Adrenal gland (tissue), 12 donors: ENCODE data around the gene EXOC4. TPM values are rescaled to one million over a fixed set of nuclear protein-coding genes. Genes with fewer than 3 reads are reported as not detected.

Experiments used
- DNase-seq, 7 donors: peaks; one replicate each; pipeline ENCODE4 v3.0.0-alpha.2; 2019 to 2020
- H3K27ac ChIP-seq, 5 donors: fragments of 200-600 bp; sonication (generic) in 4 of 5; 1 replicate in 3 of 5; 2 replicates in 2 of 5; pipeline versions ENCODE4 v1.5.1 to v1.8.0; 2016 to 2020; ENCODE audit warnings: mild to moderate bottlenecking in 1 of 5
- H3K27me3 ChIP-seq: fragments of 200-600 bp; 2 replicates; pipeline ENCODE4 v1.8.0; 2021
- H3K36me3 ChIP-seq, 2 donors: fragments of 200-600 bp; replicated peaks in 1 of 2; 1 replicate in 1 of 2; 2 replicates in 1 of 2; pipeline versions ENCODE4 v1.5.1 to v1.8.0; 2018 to 2022
- H3K4me1 ChIP-seq, 2 donors: fragments of 200-600 bp; replicated peaks in 1 of 2; 1 replicate in 1 of 2; 2 replicates in 1 of 2; pipeline versions ENCODE4 v1.5.1 to v1.8.0; 2018 to 2021
- H3K4me3 ChIP-seq, 4 donors: fragments of 200-600 bp; sonication (generic) in 3 of 4; one replicate each; pipeline ENCODE4 v1.5.1; 2016 to 2018
- H3K9me3 ChIP-seq, 3 donors: fragments of 200-600 bp; sonication (generic) in 1 of 3; replicated peaks in 1 of 3; 1 replicate in 2 of 3; 2 replicates in 1 of 3; pipeline versions ENCODE4 v1.5.1 to v1.8.0; 2016 to 2021
- CTCF ChIP-seq, 6 experiments: fragments of 450-650 bp in 4 of 6; fragments of 200-600 bp in 2 of 6; sonication (generic) in 1 of 6; IDR thresholded peaks; 1 replicate in 5 of 6; 2 replicates in 1 of 6; pipeline versions ENCODE4 v1.5.1 to v1.8.0; 2016 to 2021; ENCODE audit warnings: antibody characterized with exemption in 6 of 6, mild to moderate bottlenecking in 2 of 6, moderate library complexity in 1 of 6
- POLR2A ChIP-seq, 2 donors: fragments of 450-650 bp; IDR thresholded peaks; one replicate each; pipeline ENCODE4 v1.6.1; 2017; ENCODE audit warnings: antibody characterized with exemption in 2 of 2, mild to moderate bottlenecking in 2 of 2, moderate library complexity in 1 of 2
- WGBS, 4 donors: extraction: QIAGEN DNeasy Blood & Tissue Kit in 2 of 4; methylation state at CpG; one replicate each; pipeline versions ENCODE4 v1.1.5 to v1.1.7; 2013 to 2017; 5-methylcytosine and 5-hydroxymethylcytosine counted together
- intact Hi-C, 2 donors: fragments of 100-400 bp; cut with DNase I; formaldehyde crosslinking; loops; one replicate each; pipeline versions ENCODE4 v1.14.1 to v1.15.0; 2022 to 2023
- polyA plus RNA-seq, 3 donors: library from polyadenylated mRNA; stranded (reverse); fragments of 200-250 nt in 2 of 3; fragments of 350-450 nt in 1 of 3; fragmentation: Illumina TruSeq in 1 of 3; extraction: RNeasy Lipid Tissue Mini Kit (QIAGEN cat#74804) in 1 of 3; gene quantifications; one replicate each; pipeline ENCODE4 v1.2.3, GENCODE V29; 2013 to 2014
- total RNA-seq, 9 donors: library from RNA; depleted of rRNA in 4 of 9; stranded (reverse); fragments of >200 nt in 4 of 9; fragments of 120-200 nt in 1 of 9; fragmentation: NEBNext Ultra II Directional in 1 of 9; extraction: Animal tissue kit (Norgen Biotek cat#: 25700) in 1 of 9; gene quantifications; one replicate each; pipeline versions ENCODE4 v1.1.0 to v1.2.4, GENCODE V29; 2013 to 2023
- donor health status: healthy with polysubstance abuse.
- donor health status: Bipolar disorder and iron deficiency.
- donor health status: DM: yes; HTN: yes; CAD: no.
- donor health status: DM: no; HTN: no; CAD: no.
- donor health status: DM: no; HTN: no; CAD: no.
- donor health status: DM: yes; HTN: yes; CAD: no.

Gene EXOC4
- total and polyA plus RNA-seq, 12 donors, result 12.5 to 93.8 (median 67.4) TPM

- Histone ChIP-seq H3K9me3 (no peaks in the 10 kb centered on the region), H3K4me1 (no peaks in the 10 kb centered on the region), H3K27ac (no peak overlapping the region), H3K36me3 (no peaks in the 10 kb centered on the region), H3K27me3 (no peaks in the 10 kb centered on the region), H3K4me3 (no peak overlapping the region)
- no peak for TF ChIP-seq POLR2A (IDR thresholded peaks at IDR 0.05)
- TF ChIP-seq CTCF (IDR thresholded peaks at IDR 0.05), result no peak
- 83 to 91% (median 88%) methylated on average over 6 of the region's 6 CpGs for WGBS, 4 donors
- DNase-seq, result no peak
- intact Hi-C loops, result no loop called here
Observed at GRCh38 chr7:133698127-133698526, 445.2 kb downstream of the EXOC4 start.

- DNase-seq, result no peak
- intact Hi-C loops, result no loop called here
- 85 to 94% (median 90%) methylated on average over 4 of the region's 4 CpGs for WGBS, 4 donors
- Histone ChIP-seq H3K9me3 (no peaks in the 10 kb centered on the region), H3K36me3 (no peaks in the 10 kb centered on the region), H3K27me3 (no peaks in the 10 kb centered on the region), H3K27ac (no peak overlapping the region), H3K4me3 (no peak overlapping the region), H3K4me1 (no peaks in the 10 kb centered on the region)
- TF ChIP-seq POLR2A (IDR thresholded peaks at IDR 0.05) (no peak), CTCF (IDR thresholded peaks at IDR 0.05) (no peak)
Observed at GRCh38 chr7:133699386-133699785, 446.5 kb downstream of the EXOC4 start.

GRCh38 chr7:133702078-133702477 is 449.2 kb downstream of the EXOC4 start:
- H3K4me3 ChIP-seq, result no peak overlapping the region
- no peaks in the 10 kb centered on the region for H3K4me1 ChIP-seq
- H3K27me3 ChIP-seq, result no peaks in the 10 kb centered on the region
- no peaks in the 10 kb centered on the region for H3K36me3 ChIP-seq
- intact Hi-C loops, result no loop called here
- DNase-seq, result peak in 1 of 7 donors; percentile 2
- 66 to 78% (median 76%) methylated on average over 6 to 7 of the region's 7 CpGs for WGBS, 4 donors
- H3K9me3 ChIP-seq, result no peaks in the 10 kb centered on the region
- no peak overlapping the region for H3K27ac ChIP-seq
- TF ChIP-seq CTCF (IDR thresholded peaks at IDR 0.05), result no peak
- TF ChIP-seq POLR2A (IDR thresholded peaks at IDR 0.05), result no peak

GRCh38 chr7:133702960-133703359 is 450.1 kb downstream of the EXOC4 start:
- 49 to 94% (median 77%) methylated on average over 2 of the region's 2 CpGs for WGBS, 4 donors
- TF ChIP-seq POLR2A (IDR thresholded peaks at IDR 0.05), result no peak
- no peak for TF ChIP-seq CTCF (IDR thresholded peaks at IDR 0.05)

More at GRCh38 chr7:133702960-133703359, 450.1 kb downstream of the EXOC4 start:
- H3K27ac ChIP-seq, result no peak overlapping the region
- no peaks in the 10 kb centered on the region for H3K9me3 ChIP-seq
- no peaks in the 10 kb centered on the region for H3K36me3 ChIP-seq
- H3K4me1 ChIP-seq, result no peaks in the 10 kb centered on the region
- no peak for DNase-seq
- no peaks in the 10 kb centered on the region for H3K27me3 ChIP-seq
- intact Hi-C loops, result no loop called here
- H3K4me3 ChIP-seq, result no peak overlapping the region
